Fibroblast of skin of scalp (primary cell): Measurements from ENCODE around the gene PSTK.

ENCODE experiments used
- DNase-seq: peaks from one replicate; pipeline ENCODE4 v3.0.0-alpha.2; 2013

PSTK gene

DNA sequence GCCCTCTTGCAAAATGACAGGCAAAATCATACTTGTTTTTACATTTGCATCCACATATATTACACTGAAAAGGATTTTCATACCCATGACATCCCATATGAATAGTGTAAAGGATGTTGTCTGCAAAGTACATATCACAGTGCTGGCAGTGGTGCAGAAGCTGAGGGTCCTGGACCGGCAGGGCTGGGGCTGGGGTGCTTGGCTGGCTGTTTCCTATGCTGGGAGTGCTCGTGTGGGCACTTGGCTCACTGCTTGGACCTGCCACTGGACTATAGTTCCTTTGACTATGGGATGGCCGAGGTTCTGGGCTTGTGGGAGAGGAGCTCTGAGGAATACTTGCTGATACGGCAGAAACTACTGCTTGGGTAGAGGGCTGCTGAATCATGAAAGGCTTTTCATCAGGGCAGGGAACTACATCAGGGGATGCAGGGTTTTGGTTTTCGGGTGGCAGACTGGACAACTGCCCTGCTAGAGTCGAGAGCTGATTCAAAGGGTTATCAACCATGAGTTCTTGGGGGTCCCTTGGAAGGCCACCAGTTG, 13.7 kb downstream of the PSTK start:
- DNase-seq, result no peak

- no peak for DNase-seq
Observed at GRCh38 chr10:122995936-122996335, 15.7 kb downstream of the PSTK start.

DNA sequence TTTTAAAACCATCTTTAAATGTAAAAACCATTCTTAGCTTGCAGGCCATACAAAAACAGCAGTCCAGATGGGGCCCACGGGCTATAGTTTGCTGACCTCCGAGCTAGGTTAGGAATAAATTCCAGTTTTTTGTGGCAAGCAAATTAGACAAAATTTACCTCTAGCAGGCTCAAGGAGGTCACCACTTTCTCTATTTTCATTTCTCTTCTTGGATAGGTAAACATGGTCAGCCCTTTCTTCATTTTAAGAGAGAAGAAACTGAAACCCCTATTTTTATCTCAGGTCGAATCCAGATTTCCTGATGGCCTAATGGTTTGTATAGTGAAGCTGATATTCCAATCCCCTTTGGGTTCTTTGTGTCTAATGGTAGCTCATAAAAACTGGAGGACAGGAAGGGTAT, 17.7 kb downstream of the PSTK start:
- DNase-seq, result no peak

- no peak for DNase-seq
Observed at GRCh38 chr10:122998360-122998917, 18.2 kb downstream of the PSTK start.

GRCh38 chr10:122998934-122999333, 18.7 kb downstream of the PSTK start:
- DNase-seq, result no peak

GRCh38 chr10:122999347-122999746, 19.1 kb downstream of the PSTK start:
- no peak for DNase-seq

- no peak for DNase-seq
Observed at GRCh38 chr10:123000155-123000554, 20.0 kb downstream of the PSTK start.

DNA sequence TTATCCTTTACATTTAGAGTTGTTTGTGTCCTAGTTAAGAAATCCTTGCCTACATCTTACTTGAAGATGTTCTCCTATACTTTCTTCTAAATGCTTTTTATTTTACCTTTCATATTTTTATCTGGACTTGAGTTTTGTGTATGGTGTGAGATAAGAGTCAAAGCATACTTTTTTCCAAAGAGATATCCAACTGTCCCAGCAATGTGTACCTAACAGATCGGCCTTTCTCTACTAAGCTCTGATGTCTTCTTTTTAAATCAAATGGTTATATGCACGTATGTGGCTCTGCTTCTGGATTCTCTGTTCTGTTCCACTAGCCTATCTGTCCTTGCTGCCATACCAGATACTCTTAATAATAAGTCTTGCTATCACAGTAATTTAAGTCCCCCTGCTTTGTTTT, 21.2 kb downstream of the PSTK start:
- no peak for DNase-seq

DNA sequence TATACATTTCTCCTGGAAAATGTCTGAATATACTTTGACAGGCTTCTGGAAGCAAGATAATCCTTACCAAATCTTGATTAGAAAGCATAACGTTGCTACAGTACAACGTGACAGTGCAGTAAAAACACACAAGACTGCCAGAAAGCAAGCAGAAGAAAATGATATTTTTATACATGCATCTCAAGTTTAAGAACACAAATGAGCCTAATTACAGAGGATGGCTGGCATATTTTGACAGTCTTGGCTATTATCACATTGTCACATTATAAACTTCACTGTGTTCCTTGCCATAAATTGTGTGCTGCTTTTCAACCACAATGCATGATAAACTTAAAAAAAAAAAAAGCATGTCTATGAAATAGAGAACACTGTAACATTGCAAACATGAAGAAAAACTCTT, 24.1 kb downstream of the PSTK start:
- no peak for DNase-seq

GRCh38 chr10:123007558-123008354, 27.6 kb downstream of the PSTK start:
- DNase-seq, result peak; percentile 33

GRCh38 chr10:123008355-123009104, 28.3 kb downstream of the PSTK start, which contains the start of the genes ACADSB and IKZF5:
ACADSB (plus strand) TSS chr10:123009006; CDS start chr10:123009030, 24 bp downstream.
IKZF5 (minus strand) TSS chr10:123008795; CDS start chr10:122998625, 10,170 bp downstream.
- peak; percentile 99 for DNase-seq

DNA sequence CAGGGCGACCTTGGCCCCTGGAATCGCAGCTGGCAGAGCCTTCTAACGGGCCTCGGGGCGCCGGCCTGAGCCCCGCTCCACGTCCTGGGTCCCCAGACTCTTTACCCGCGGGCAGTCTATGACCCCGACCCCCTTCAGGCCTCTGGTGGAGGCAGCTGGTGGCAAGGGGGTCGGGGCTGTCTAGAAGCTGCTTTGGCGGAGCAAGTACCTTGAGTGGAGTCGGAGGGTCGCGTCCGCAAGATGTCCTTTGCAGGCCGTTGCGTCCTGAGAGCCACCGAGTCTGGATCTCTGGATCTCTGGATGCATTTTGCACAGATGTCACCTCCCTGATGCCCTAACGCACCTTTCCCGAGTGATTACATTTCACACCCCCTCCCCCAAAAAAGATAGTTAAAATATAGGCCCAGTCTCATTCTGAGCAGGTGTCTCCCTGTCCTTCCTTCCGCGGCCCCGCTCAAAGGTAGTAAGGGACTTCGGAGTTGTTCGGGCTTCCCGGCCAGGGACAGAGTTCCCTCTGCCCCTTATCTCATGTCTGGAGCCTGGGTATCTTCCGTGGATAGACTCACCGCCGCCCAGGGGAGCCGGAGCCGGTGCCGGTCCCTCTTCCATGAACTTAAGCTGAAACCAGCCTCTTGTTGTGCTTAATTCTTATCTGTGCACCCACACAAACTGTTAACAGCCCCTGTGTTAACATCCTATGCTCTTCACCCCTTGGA, 29.1 kb downstream of the PSTK start:
- peak; percentile 2 for DNase-seq

DNA sequence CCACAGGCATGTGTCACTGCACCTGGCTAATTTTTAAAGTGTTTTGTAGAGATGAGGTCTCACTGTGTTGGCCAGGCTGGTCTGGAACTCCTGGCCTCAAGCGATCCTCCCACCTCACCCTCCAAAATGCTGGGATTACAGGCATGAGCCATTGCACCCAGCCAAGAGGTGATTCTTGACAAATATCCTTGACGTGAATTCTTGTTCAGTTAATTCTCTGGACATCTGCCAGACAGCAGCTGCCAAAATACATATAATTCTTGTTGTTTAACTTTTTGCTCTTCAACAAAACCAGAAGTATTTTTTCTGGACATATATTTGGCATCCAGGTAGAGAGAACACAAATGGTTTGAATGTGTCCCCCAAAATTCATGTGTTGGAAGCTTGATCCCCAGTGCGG, 31.8 kb downstream of the PSTK start:
- DNase-seq, result no peak

DNA sequence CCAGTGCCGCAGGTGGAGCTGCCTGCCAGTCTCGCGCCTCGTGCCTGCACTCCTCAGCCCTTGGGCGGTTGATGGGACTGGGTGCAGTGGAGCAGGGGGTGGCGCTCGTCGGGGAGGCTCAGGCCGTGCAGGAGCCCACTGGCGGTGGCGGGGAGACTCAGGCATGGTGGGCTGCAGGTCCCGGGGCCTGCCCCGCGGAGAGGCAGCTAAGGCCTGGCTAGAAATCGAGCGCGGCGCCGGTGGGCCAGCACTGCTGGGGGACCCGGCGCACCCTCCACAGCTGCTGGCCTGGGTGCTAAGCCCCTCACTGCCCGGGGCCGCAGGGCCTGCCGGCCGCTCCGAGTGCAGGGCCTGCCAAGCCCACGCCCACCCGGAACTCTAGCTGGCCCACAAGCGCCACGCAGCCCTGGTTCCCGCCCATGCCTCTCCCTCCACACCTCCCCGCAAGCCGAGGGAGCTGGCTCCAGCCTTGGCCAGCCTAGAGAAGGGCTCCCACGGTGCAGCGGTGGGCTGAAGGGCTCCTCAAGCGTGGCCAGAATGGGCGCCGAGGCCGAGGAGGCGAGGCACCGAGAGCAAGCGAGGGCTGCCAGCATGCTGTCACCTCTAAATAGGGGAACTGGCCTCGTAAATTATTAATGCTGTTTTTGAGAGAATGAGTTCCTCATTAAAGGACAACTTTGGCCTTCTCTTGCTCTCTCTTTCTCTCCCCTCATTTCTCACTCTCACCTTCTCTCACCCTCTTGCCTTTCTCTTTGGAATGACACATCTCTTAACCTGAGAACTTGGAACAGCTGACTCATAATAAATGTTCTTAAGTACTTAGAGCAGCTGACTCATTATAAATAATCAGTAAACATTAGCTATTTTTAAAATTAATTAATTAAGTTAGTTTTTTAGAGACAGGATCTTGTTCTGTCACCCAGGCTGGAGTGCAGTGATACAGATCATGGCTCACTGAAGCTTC, 33.5 kb downstream of the PSTK start:
- no peak for DNase-seq

- DNase-seq, result no peak
Observed at GRCh38 chr10:123014772-123015171, 34.6 kb downstream of the PSTK start.

DNA sequence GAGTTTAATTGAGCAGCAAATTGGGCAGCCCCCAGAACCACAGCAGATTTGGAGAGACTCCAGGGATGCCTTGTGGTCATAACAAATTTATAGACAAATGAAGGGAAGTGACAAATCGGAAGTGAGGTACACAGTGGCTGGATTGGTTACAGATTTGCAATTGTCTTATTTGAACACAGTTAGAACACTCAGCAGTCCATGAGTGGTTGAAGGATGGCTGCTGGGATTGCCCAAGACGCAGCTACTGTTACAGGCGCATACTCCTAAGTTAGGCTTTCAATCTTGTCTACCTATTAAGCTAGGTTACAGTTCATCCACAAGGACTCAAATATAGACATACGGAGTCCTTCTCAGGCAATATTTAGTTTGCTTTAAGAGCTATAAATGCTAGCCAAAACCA, 36.0 kb downstream of the PSTK start:
- no peak for DNase-seq

DNA sequence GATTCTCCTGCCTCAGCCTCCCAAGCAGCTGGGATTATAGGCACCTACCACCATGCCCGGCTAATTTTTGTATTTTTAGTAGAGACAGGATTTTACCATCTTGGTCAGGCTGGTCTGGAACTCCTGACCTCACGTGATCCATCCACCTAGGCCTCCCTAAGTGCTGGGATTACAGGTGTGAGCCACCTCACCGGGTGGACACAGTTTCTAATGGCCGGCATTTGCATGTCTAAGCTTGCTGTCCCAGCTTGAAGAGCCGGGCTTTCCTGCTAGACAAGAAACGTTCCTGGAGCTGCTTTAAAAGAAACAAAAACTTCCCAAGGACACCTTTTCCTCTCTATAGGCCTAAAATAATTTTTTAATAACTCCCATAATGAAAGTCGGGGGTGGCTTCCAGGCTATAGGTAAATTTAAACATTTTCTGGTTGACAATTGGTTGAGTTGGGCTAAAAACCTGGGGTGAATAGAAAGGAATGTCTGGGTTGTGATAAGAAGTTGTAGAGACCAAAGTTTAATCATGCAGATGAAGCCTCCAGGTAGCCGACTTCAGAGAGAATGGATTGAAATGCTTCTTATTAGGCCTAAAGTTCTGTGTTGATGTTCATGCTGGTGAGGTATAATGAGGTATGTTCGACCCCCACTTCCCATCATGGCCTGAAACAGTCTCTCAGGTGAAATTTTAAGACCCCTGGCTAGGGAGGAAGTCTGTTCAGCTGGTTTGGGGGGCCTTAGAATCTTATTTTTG, 37.4 kb downstream of the PSTK start:
- no peak for DNase-seq

GRCh38 chr10:123018531-123018930, 38.3 kb downstream of the PSTK start:
- DNase-seq, result no peak

GRCh38 chr10:123019264-123019663, 39.1 kb downstream of the PSTK start:
- DNase-seq, result no peak

DNA sequence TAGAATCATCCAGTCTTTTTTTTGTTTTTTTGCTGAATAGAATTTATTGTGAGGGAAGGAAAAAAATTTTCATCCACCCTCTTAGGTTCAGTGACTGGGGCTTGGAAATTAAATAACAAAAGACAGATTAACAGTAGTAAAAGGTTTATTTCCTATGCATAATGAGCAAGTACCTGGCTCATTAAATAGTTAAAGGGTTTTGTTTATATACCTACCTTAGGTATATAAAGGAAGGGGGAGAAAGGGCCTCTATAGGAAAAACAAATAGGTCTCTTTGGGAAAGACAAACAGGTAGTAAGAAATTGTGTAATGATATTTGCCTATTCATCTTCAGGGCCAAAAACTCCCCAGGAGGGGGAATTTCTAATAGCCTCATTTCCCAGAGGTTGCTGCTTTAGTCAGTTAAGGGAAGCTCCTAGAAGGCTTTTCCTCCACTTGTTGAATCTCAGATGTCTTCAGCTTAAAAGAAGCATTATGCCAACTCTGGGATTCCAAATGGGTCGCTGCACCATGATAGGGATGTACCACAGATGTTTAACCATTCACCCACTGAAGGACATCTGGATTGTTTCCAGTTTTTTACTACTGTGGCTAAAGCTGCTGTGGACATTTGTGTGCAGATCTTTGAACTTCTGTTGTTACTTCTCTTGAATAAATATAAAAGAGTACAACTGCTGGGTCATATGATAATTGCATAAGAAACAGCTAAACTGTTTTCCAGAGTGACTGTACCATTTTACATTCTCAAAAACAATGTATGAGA, 39.9 kb downstream of the PSTK start:
- no peak for DNase-seq
